ENCODE measurements around the gene SERPINA4.

SERPINA4 gene

GRCh38 chr14:94617988-94618822, 57.0 kb downstream of the SERPINA4 start:
- DNase-seq: no peak

GRCh38 chr14:94619297-94619696, 58.1 kb downstream of the SERPINA4 start:
- DNase-seq: no peak

All from NCI-H1105 (cell line).